HG03175 (cell line): Measurements from ENCODE around the gene MLN.

ENCODE experiments used
- ATAC-seq: cut with Tn5 transposase; IDR thresholded peaks from one replicate; pipeline ENCODE4 v1.9.1; 2021; ENCODE audit warnings: mild to moderate bottlenecking, moderate library complexity; ENCODE audit not compliant: unreplicated experiment

Gene MLN

DNA sequence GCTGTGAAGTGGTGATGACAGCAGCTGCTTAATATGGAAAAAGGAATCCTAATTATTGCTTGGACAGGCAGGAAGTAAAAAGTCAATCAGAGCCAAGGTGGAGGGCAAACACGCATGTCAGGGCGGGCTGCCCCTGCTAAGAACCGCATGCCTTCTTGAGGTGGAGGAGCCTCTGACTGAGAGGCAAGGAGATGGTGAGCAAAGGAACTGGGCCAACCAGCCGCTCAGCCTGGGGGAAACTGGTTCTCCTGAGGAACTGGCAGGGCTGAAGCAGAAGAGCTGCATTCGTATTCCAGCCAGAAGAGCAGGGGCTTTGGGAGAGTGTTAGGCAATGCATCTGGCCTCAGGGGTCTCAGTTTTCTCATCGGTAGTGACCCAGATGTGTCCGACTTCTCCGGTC, 13.1 kb upstream of the MLN start:
- no peak for ATAC-seq

GRCh38 chr6:33815854-33816253, 12.1 kb upstream of the MLN start:
- ATAC-seq, result no peak

DNA sequence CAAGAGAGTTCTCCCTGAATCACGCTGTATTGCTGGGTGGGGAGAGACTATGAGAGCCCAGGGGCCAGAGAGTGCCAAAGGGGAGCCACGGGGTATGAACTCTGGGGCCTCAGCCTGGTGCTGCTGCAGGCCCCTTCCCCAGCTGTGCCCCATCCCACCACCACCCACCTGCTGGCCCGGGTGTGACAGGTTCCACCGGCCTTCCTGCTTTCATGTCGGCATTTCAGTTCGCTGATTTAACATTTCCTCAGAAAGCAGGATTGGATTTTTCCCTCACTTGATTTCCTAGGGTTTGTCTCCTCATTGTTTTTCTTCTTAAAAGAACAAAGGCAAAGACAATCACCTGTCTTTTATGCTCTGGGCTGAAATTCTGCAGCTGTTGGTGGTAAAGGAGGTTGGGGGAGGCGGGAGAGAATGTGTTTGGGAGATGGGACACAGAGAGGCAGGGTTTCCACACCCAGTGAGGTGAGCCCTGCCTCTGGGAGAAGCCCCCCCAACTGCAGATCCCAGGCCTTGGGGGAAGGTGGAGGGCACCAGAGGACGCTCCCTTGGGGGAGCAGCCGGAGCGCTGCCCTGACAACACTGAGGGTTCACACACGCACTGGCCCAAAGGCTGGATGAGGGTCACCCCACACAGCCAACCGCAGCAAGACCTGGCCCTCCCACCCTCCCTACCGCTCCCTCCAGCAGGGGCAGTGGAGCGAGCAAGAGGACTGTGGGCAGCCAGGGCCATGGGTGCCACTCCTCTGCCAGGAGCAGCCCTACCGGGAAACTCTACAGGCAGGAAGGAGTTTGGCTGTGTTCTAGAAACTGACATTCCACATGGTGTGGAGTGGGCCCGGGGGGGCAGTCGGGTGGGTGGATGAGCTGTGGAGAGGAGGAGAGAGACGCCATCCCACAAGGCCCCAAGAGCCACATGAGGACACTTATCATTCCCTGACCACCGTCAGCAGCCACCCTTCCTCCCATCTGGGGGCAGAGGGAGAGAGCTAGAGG, 10.5 kb upstream of the MLN start:
- ATAC-seq, result no peak

DNA sequence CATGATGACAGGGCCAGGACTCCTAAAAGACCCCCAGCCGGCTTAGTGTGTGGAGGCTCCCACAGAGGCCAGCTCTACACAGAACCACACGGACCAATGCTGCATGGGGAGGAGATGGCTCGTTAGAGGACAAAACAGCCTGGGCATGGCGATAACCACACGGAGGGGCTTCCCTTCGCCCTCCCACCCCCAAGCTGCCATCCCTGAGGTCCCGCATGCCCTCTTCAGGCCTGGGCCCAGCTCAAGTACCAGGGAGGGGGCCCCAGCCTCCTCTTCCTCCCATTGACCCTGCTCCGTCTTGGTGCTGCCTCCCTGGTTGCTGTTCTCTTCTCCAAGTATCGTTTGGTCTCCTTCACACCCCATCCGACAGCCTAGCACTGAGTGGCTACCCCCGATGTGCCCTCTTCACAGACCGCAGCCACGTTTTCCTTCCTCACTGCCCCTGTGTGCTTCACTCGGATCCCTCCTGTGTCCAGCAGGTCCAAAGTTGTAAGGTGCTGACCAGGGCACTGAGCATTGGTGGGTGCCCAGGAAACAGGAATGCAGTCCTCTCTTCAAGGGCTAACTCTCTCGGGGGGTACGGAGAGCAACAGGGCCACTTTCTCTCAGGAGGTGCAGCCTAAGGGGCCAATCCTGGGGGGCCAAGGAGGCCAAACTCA, 9.6 kb upstream of the MLN start:
- no peak for ATAC-seq

DNA sequence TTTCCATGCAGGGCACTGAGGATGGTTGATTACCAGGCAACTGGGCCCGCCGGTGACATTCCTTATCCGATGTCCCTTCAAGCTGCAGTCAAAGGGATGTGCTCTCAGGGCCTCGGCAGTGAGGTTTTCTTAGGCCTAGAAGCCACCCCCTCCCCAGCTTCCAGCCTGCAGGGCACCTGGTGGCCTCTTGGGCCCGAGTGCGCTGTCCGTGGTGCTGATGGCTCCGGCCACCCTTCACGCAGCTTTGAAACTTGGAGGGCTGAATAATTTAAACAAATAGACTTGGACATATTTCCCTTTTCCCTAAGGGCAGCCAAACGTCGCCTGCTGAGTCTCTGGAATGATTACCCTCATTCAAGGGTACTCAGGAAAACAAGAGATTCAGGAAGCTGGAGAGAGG, 8.9 kb upstream of the MLN start:
- no peak for ATAC-seq

DNA sequence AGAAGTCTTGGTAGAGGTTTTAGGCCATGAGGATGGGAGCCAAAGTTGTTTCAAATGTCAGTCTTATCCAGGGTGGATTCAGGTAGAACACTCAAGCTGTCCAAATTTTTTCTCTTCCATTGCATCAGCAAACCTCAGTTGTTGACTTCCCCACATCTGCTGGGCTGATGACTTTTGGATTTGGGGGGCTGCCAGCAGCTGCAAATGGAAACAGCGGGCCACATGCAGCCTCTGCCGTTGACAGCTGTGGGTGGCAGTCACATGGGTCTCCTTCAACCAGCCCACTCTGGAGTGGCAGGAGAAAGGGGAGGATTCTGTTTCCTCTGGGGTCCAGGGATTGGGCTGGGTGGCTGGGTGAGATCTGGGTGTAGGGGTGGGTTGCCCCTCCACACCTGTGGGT, 5.8 kb upstream of the MLN start:
- ATAC-seq, result no peak

- ATAC-seq, result no peak
Observed at GRCh38 chr6:33808641-33809180, 4.9 kb upstream of the MLN start.

DNA sequence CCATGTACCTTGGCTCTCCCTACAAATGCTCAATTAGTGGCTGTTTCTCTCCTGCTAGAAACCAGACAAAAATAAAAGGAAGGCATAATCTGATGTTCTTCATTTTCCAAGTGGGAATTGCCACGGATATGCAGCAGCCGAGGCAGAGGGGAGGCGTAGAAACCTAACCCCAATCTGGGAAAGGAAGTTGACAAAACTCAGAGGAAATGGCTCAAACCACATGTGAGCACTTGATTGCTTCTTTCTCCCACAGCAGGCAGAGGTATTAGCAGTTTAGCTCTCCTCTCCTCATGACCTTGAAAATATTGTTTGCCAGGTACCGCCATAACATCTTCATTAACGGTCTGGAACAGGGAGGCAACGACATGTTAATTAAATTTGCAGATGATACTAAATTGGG, 3.8 kb upstream of the MLN start:
- ATAC-seq, result no peak

DNA sequence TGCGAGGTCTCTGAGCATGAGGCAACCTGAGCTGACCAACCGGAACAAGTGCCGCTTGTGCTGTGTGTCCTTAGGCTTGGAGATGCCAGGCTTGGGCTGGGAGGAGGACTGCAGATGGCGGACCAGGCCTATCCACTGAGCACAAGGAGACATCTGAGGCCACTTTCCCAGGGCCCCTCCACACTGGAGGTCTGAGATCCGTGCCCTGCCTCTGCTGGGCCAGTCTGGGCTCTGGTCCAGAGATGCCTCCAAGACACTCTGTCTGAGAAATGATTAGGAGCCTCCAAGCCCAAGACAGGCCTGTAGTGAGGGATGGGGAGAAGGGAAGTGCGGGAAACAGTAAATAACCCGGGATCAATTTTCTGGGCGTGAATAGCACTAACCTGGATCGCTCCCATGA, 3.0 kb upstream of the MLN start:
- ATAC-seq, result no peak

DNA sequence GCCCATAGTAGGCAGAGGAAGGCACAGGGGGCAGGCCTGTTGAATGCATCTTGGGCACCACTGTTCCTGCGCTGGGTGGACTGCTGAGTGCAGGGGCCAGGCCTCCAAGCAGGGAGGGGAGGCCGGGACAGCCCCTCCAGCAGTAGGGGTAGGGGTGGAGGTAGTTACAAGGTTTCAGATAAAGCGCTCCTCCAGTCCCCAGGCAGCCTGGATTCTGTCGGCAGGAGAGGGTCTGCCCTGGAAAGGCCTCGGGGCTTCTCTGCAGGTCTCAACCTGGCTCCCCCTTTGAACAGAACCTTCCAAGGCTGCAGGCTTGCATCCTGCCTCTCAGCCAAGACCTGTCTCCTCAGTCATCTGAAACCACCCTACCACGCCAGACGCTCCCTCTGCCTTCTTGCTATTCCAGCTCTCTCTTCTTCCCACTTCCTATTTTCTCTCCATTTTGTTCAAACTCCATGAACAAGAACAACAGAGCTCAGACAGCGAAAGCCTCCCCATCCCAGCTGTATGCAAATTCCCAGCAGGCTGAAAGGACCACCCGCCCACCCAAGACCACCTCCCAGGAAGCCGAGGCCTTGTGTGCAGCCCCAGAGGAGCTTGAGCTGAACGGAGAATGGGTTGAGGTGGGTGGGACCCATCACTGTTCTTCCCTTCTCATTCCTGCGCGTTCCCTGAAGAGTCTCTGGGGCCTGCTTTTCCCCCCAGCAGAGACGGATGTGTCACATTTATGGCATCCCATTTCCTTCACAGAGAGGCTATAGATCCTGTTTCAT, 1.4 kb downstream of the MLN start:
- ATAC-seq, result no peak

GRCh38 chr6:33801611-33802010, 2.2 kb downstream of the MLN start:
- no peak for ATAC-seq

- ATAC-seq, result no peak
Observed at GRCh38 chr6:33800248-33800969, 3.4 kb downstream of the MLN start.

DNA sequence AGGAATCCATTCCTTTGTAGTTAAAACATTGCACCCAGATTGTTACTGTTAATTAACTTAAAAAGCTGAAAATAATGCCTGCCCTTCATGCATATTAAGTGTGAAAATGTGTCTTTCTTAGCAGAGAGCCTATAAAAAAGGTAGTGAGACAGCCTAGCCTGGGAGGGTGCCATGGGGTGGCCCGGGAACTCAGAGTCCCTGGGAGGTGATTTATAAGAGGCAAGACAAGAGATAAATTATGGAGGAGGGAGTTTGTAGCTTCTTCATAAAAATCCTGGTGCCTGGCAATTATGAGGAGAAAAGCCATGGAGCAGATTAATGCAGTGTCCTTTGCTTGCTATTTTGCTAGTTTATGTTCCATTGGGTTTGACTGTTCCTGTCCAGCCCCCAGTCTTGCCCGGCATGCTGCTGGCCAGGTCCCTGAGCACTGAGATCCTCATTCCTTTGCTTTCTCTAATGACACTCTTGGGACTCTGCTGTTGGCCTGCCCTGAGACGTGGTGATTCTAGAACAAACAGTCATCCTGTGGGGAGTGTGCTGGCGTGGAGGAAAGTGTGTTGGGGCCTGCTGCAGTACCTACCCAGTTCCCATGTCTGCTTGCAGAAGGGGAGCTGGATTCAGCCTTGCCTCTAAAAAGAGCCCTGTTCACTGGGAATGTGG, 4.2 kb downstream of the MLN start:
- no peak for ATAC-seq

DNA sequence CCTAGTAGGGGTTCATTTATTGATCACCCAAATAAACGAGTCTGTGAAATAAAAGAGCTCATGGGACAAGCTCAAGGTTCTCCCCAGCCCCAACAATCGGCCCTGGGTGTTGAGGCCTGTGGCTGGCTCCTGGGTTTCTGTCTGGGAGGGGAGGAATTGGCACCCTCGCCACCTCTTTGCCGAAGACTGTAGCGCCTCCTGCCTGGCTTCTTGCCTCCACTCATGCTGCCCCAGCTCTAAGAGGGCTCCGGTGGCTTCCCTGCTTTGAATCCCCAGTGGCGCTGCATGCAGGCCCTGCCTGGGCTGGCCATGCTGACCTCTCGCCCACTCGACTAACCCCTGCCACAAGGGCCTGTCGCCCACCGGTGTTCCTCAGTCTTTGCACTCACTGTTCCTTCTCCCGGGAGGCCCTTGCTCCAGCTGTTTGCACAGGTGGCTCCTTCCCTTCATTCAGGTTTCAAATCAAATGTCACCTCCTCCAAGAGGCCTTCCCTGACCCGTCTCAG, 5.4 kb downstream of the MLN start:
- ATAC-seq, result no peak

- no peak for ATAC-seq
Observed at GRCh38 chr6:33797626-33798342, 6.0 kb downstream of the MLN start.

GRCh38 chr6:33794910-33795623, 8.7 kb downstream of the MLN start:
- no peak for ATAC-seq

DNA sequence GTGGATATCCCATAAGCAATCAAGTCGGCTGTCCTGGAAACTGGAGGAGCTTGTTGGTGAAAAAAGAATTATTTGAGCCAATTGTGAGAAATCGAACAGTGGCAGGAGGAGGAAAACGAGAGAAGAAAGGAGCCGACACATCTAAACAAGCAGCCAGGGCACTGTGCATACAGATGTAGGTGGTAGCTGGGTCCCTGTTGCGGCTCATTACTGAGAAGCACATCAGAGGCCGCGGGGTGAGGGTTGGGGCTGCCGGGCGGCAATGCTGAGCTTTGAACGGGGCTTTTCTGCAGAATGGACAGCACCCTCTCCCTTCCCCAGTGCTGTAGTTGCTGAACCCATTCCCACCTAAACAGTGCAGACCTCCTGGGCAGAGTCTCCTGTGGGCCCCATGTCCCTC, 10.8 kb downstream of the MLN start:
- ATAC-seq, result no peak

DNA sequence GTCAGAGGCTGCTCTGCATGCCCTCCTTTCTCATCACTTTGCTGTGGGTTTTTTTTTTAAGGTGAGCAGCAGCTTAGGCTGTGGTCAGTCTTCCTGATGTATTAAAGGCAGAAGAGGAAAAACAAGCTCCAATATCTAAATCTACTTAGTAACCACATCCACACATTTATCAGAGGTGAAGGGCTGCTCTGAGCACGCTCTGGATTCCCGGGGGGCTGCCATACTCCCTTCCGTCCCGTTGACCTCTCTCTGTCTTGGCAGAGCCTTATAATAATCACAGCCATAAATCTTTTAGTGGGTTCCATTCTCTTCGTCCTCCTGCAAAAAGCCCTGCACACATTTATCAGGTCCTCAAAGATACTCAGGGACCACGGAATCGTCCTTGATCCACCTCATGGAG, 12.2 kb downstream of the MLN start:
- no peak for ATAC-seq

GRCh38 chr6:33790910-33791309, 12.9 kb downstream of the MLN start:
- no peak for ATAC-seq
